ENCODE measurements around the gene EXOC4.

- TF ChIP-seq CTCF (IDR thresholded peaks at IDR 0.05) (no peak), POLR2A (IDR thresholded peaks at IDR 0.05; ENCODE audit: low read depth) (no peak), POLR2AphosphoS5 (IDR thresholded peaks at IDR 0.05) (no peak), EP300 (IDR thresholded peaks at IDR 0.05) (no peak)
Observed at GRCh38 chr7:133517766-133518165, 264.9 kb downstream of the EXOC4 start.
